ENCODE measurements around the gene PHF23. TPM values are rescaled to one million over a fixed set of nuclear protein-coding genes. Genes with fewer than 3 reads are reported as not detected.

PHF23 gene
- total and polyA plus RNA-seq, 9 of the 15 experiments (the other 6 are each of a cell fraction or from before 2014, with no cell fraction given): 7.4 to 87.5 (median 33.7) TPM

DNA sequence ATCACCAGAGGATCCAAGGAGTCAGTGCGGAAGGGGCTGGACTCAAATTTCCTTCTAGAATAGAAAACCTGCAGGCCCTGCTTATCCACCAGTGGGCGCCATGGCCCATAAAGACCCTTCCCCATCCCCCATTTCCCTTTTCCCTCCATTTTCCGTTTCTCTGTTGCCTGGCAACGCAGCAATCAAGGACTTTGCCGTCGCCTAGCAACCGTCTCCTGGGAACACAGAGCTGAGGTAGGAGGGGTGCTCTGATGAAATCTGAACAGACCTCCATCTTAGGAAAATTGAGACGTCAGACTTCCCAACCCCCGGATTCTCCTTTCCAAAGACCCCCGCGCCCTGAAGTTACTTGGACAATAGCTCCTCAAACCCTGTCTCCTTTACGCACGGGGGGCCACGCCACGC lies 25.4 kb downstream of the PHF23 start:
- H3K79me2 ChIP-seq (ENCODE audit: control insufficient read depth, insufficient read depth, low read length): peaks cover 32% of the 10 kb centered on the region; the same call in 2 of the 3 replicates
- H4K20me1 ChIP-seq (replicated peaks; ENCODE audit: control insufficient read depth, insufficient read depth, low read length): no peaks in the 10 kb centered on the region; the same call in 1 of the 2 replicates
- WGBS (ENCODE audit: insufficient coverage, low coverage, missing lambda C conversion rate): 9% methylated on average over 14 of the region's 15 CpGs
- DNase-seq (ENCODE audit: extremely low read depth in 1 of 4, low spot score in 3 of 4): peak; percentile 66 to 80 (median 74)
- H3K4me2 ChIP-seq (ENCODE audit: insufficient read depth, low read length): peak overlapping the region; percentile 56
- H3K9me1 ChIP-seq (ENCODE audit: control insufficient read depth, insufficient read depth, low read length): no peaks in the 10 kb centered on the region
- ATAC-seq: peak; percentile 16
- H3K9me3 ChIP-seq (replicated peaks; ENCODE audit: control insufficient read depth, insufficient read depth, low read depth, low read length): no peaks in the 10 kb centered on the region
- CTCF ChIA-PET (ENCODE audit: low intra/inter-chr PET ratio): no interaction called here
- H3K27ac ChIP-seq (ENCODE audit: extremely low read depth, low read depth, low read length): no peak overlapping the region; the same call in 2 of the 3 replicates
- no peak overlapping the region for H3K9ac ChIP-seq (ENCODE audit: insufficient read depth in 1 of 2, low read depth in 2 of 2, low read length in 2 of 2)
- no peak overlapping the region for H2AFZ ChIP-seq (ENCODE audit: low read depth, low read length)
- in situ Hi-C loops (cut with MboI) (no loop called here), intact Hi-C loops (cut with micrococcal nuclease) (no loop called here)
- POLR2A ChIA-PET: interaction anchor here (0.6 to 1.3 kb wide), 2 partner anchors 29 to 436 kb away, joined by 3 to 4 read pairs; partner anchors contain the start of gene GABARAP
- H3K4me3 ChIP-seq: peak overlapping the region; percentile 2; the same call in 1 of the 2 replicates
- no peak for FAIRE-seq
- no peaks in the 10 kb centered on the region for H3K36me3 ChIP-seq (ENCODE audit: control insufficient read depth, insufficient read depth, low read length)
- H3K27me3 ChIP-seq (ENCODE audit: control insufficient read depth in 2 of 2, insufficient read depth in 2 of 2, low read length in 2 of 2): no peaks in the 10 kb centered on the region
- BruUV-seq (replicated peaks): no TSS peak
- peaks cover 28 to 38% of the 10 kb centered on the region in 2 experiments for H3K4me1 ChIP-seq (replicated peaks in 1 of 2; ENCODE audit: control insufficient read depth in 2 of 2, insufficient read depth in 2 of 2, low read length in 2 of 2)
- TF ChIP-seq SPI1 (IDR thresholded peaks at IDR 0.05; ENCODE audit: borderline replicate concordance, low read depth, low read length) (peak; percentile 41; the same call in 1 of the 2 replicates), FOXJ2 (tag; IDR thresholded peaks at IDR 0.05) (0 out of 2 replicates have a peak, but pooled peaks have one; percentile 55), CTBP1 (IDR thresholded peaks at IDR 0.05; ENCODE audit: borderline replicate concordance) (0 out of 2 replicates have a peak, but pooled peaks have one; percentile 10), RFX1 (IDR thresholded peaks at IDR 0.05) (peak; percentile 99), TRIM28 (IDR thresholded peaks at IDR 0.05) (0 out of 2 replicates have a peak, but pooled peaks have one; percentile 17), RCOR1 (IDR thresholded peaks at IDR 0.05; ENCODE audit: borderline replicate concordance in 1 of 2, low read depth in 2 of 2, low read length in 2 of 2) (peak in 1 of 2 experiments; percentile 72; a peak in 2 of 4 replicates), SREBF1 (IDR thresholded peaks at IDR 0.05; ENCODE audit: borderline replicate concordance, low read depth, low read length) (no peak), NFE2L1 (tag; IDR thresholded peaks at IDR 0.05; ENCODE audit: borderline replicate concordance, low read depth) (no peak), ZBTB7A (IDR thresholded peaks at IDR 0.05; ENCODE audit: borderline replicate concordance, control insufficient read depth, low read depth, low read length) (peak; percentile 85), KLF10 (CRISPR knock-in tag; IDR thresholded peaks at IDR 0.05) (no peak), GATAD2A (IDR thresholded peaks at IDR 0.05) (no peak), ELK1 (CRISPR knock-in tag; IDR thresholded peaks at IDR 0.05) (no peak), TAL1 (IDR thresholded peaks at IDR 0.05) (no peak), ETV5 (CRISPR knock-in tag; IDR thresholded peaks at IDR 0.05; ENCODE audit: low read depth) (peak; percentile 47; the same call in 1 of the 2 replicates), ASH1L (IDR thresholded peaks at IDR 0.05; ENCODE audit: borderline replicate concordance, low read depth, partially characterized antibody) (no peak), ZNF764 (CRISPR knock-in tag; IDR thresholded peaks at IDR 0.05; ENCODE audit: low read depth) (no peak), RBM34 (IDR thresholded peaks at IDR 0.05; ENCODE audit: borderline replicate concordance, insufficient read depth, low read length) (no peak), BCOR (IDR thresholded peaks at IDR 0.05) (no peak)
- TF ChIP-seq, protein P1, sequence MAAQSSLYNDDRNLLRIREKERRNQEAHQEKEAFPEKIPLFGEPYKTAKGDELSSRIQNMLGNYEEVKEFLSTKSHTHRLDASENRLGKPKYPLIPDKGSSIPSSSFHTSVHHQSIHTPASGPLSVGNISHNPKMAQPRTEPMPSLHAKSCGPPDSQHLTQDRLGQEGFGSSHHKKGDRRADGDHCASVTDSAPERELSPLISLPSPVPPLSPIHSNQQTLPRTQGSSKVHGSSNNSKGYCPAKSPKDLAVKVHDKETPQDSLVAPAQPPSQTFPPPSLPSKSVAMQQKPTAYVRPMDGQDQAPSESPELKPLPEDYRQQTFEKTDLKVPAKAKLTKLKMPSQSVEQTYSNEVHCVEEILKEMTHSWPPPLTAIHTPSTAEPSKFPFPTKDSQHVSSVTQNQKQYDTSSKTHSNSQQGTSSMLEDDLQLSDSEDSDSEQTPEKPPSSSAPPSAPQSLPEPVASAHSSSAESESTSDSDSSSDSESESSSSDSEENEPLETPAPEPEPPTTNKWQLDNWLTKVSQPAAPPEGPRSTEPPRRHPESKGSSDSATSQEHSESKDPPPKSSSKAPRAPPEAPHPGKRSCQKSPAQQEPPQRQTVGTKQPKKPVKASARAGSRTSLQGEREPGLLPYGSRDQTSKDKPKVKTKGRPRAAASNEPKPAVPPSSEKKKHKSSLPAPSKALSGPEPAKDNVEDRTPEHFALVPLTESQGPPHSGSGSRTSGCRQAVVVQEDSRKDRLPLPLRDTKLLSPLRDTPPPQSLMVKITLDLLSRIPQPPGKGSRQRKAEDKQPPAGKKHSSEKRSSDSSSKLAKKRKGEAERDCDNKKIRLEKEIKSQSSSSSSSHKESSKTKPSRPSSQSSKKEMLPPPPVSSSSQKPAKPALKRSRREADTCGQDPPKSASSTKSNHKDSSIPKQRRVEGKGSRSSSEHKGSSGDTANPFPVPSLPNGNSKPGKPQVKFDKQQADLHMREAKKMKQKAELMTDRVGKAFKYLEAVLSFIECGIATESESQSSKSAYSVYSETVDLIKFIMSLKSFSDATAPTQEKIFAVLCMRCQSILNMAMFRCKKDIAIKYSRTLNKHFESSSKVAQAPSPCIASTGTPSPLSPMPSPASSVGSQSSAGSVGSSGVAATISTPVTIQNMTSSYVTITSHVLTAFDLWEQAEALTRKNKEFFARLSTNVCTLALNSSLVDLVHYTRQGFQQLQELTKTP (IDR thresholded peaks at IDR 0.05; ENCODE audit: low read depth in 1 of 2, partially characterized antibody in 2 of 2): no peak

All from K562 (cell line).